HCT116 (cell line): Measurements from ENCODE around the gene DHX57. TPM values are rescaled to one million over a fixed set of nuclear protein-coding genes. Genes with fewer than 3 reads are reported as not detected.

ENCODE experiments used
- ATAC-seq: fragments of 200-7000 bp; cut with Tn5 transposase; 2 replicates; pipeline ENCODE4 v1.9.1; 2020; ENCODE audit warnings: mild to moderate bottlenecking, moderate library complexity
- BruUV-seq: library from RNA; stranded (reverse); fragments of 400-500 nt; replicated peaks from 2 replicates; lab custom pipeline; 2021; lab: Mats Ljungman, UMichigan
- CTCF ChIA-PET: fragments of 300-600 bp; sonication (Branson Sonifier 250); formaldehyde crosslinking; loops from one replicate; lab custom pipeline; 2021; ENCODE audit warnings: antibody characterized with exemption; lab: Charles Lee
- POLR2A ChIA-PET: fragments of 300-600, 350-600 bp; sonication (Branson Sonifier 250); formaldehyde crosslinking; loops from one replicate; lab custom pipeline; 2021; ENCODE audit warnings: antibody characterized with exemption; lab: Charles Lee
- RAD21 ChIA-PET, 2 experiments: fragments of 300-600 bp; sonication (Branson Sonifier 250); formaldehyde crosslinking; loops; one replicate each; lab custom pipeline; 2023; ENCODE audit warnings: low total read pairs in 2 of 2; ENCODE audit not compliant: uncharacterized antibody in 2 of 2, unreplicated experiment in 2 of 2, low non-redundant PET in 1 of 2; lab: Charles Lee
- DNase-seq: peaks from one replicate; pipeline ENCODE4 v3.0.0-alpha.2; 2010; ENCODE audit warnings: low read depth, low spot score
- H2AFZ ChIP-seq: fragments of 200-600 bp; shearing (Covaris generic), sonication (generic); 2 replicates; pipeline ENCODE4 v1.6.1; 2017; ENCODE audit warnings: low read depth, mixed run types, mixed read lengths, antibody characterized with exemption, low read length; ENCODE audit not compliant: poor library complexity, severe bottlenecking
- H3K27ac ChIP-seq: 2 replicates; pipeline ENCODE4 v1.5.1; 2012; ENCODE audit warnings: low read depth, low read length
- H3K27me3 ChIP-seq: fragments of 200-600 bp; sonication (generic); 2 replicates; pipeline ENCODE4 v1.6.1; 2016; ENCODE audit warnings: mixed run types, low read length, mixed read lengths; ENCODE audit not compliant: insufficient read depth
- H3K36me3 ChIP-seq, 2 experiments: fragments of 200-500 bp in 1 of 2; fragments of 200-600 bp in 1 of 2; sonication (Bioruptor generic) in 1 of 2; sonication (generic) in 1 of 2; 2 replicates each; pipeline versions ENCODE4 v1.5.1 to v1.6.1; 2014 to 2016; ENCODE audit warnings: low read length in 2 of 2, inconsistent platforms in 1 of 2, mixed read lengths in 1 of 2, mixed run types in 1 of 2; ENCODE audit not compliant: insufficient read depth in 2 of 2, control insufficient read depth in 1 of 2
- H3K4me1 ChIP-seq, 2 experiments: fragments of 200-600 bp in 1 of 2; sonication (generic) in 1 of 2; 2 replicates each; pipeline versions ENCODE4 v1.5.1 to v1.6.1; 2012 to 2017; ENCODE audit warnings: low read length in 2 of 2, inconsistent platforms in 1 of 2, mild to moderate bottlenecking in 1 of 2, mixed read lengths in 1 of 2, mixed run types in 1 of 2, moderate library complexity in 1 of 2; ENCODE audit not compliant: insufficient read depth in 2 of 2, control insufficient read depth in 1 of 2
- H3K4me2 ChIP-seq: fragments of 200-600 bp; sonication (generic); 2 replicates; pipeline ENCODE4 v1.6.1; 2017; ENCODE audit warnings: mixed run types, low read length, mixed read lengths
- H3K4me3 ChIP-seq, 2 experiments: fragments of 200-600 bp in 1 of 2; sonication (generic) in 1 of 2; replicated peaks in 1 of 2; 2 replicates each; pipeline ENCODE4 v1.5.1; 2011 to 2016; ENCODE audit warnings: low read length in 2 of 2, control low read depth in 1 of 2, low read depth in 1 of 2, mild to moderate bottlenecking in 1 of 2, mixed read lengths in 1 of 2, mixed run types in 1 of 2
- H3K79me2 ChIP-seq: fragments of 200-600 bp; sonication (generic); 2 replicates; pipeline ENCODE4 v1.6.1; 2017; ENCODE audit warnings: mild to moderate bottlenecking, mixed run types, low read length, moderate library complexity, mixed read lengths; ENCODE audit not compliant: insufficient read depth
- H3K9ac ChIP-seq: fragments of 200-600 bp; sonication (generic); 2 replicates; pipeline ENCODE4 v1.6.1; 2016; ENCODE audit warnings: low read length, mixed read lengths
- H3K9me2 ChIP-seq: fragments of 200-600 bp; sonication (generic), shearing (Covaris generic); 2 replicates; pipeline ENCODE4 v1.6.1; 2017; ENCODE audit warnings: mixed run types, mild to moderate bottlenecking, moderate library complexity; ENCODE audit not compliant: insufficient read depth
- H3K9me3 ChIP-seq, 2 experiments: fragments of 200-500 bp in 1 of 2; fragments of 200-600 bp in 1 of 2; sonication (Bioruptor generic) in 1 of 2; sonication (generic) in 1 of 2; 2 replicates each; pipeline ENCODE4 v1.6.1; 2014 to 2017; ENCODE audit warnings: low read length in 2 of 2, mixed read lengths in 2 of 2, inconsistent platforms in 1 of 2, low read depth in 1 of 2, mild to moderate bottlenecking in 1 of 2, mixed run types in 1 of 2, moderate library complexity in 1 of 2; ENCODE audit not compliant: control insufficient read depth in 1 of 2, insufficient read depth in 1 of 2
- H4K20me1 ChIP-seq: fragments of 200-600 bp; sonication (generic), shearing (Covaris generic); 2 replicates; pipeline ENCODE4 v1.6.1; 2017; ENCODE audit warnings: mixed run types, mild to moderate bottlenecking, moderate library complexity; ENCODE audit not compliant: insufficient read depth
- CBX3 ChIP-seq: IDR thresholded peaks from 2 replicates; pipeline ENCODE4 v1.6.1; 2012; ENCODE audit warnings: low read depth
- EGR1 ChIP-seq: IDR thresholded peaks from 2 replicates; pipeline ENCODE4 v1.6.1; 2012; ENCODE audit warnings: low read depth
- EZH2phosphoT487 ChIP-seq: fragments of 200-600 bp; IDR thresholded peaks from 2 replicates; pipeline ENCODE4 v1.6.1; 2018; ENCODE audit warnings: antibody characterized with exemption, borderline replicate concordance
- JUND ChIP-seq: IDR thresholded peaks from 2 replicates; pipeline ENCODE4 v1.6.1; 2012
- POLR2A ChIP-seq: IDR thresholded peaks from 2 replicates; pipeline ENCODE4 v1.7.0; 2011; ENCODE audit warnings: borderline replicate concordance; ENCODE audit not compliant: insufficient read depth, insufficient read length; ENCODE audit errors: extremely low read depth
- POLR2AphosphoS5 ChIP-seq: IDR thresholded peaks from 2 replicates; pipeline ENCODE4 v1.6.1; 2011; ENCODE audit warnings: mild to moderate bottlenecking, low read depth, low read length, moderate library complexity
- RAD21 ChIP-seq: IDR thresholded peaks from 2 replicates; pipeline ENCODE4 v1.6.1; 2012; ENCODE audit warnings: low read depth, mild to moderate bottlenecking
- SIN3A ChIP-seq: IDR thresholded peaks from 2 replicates; pipeline ENCODE4 v1.6.1; 2012; ENCODE audit warnings: low read depth
- TCF7L2 ChIP-seq: IDR thresholded peaks from 2 replicates; pipeline ENCODE4 v1.7.0; 2011; ENCODE audit warnings: borderline replicate concordance, inconsistent platforms; ENCODE audit not compliant: insufficient read depth, insufficient read length; ENCODE audit errors: extremely low read depth
- ZFX ChIP-seq: fragments of 450-650 bp; IDR thresholded peaks from 2 replicates; pipeline ENCODE4 v1.6.1; 2017
- ZNF274 ChIP-seq: fragments of 200-500 bp; sonication (Bioruptor generic); IDR thresholded peaks from 2 replicates; pipeline ENCODE4 v1.6.1; 2014; ENCODE audit warnings: mild to moderate bottlenecking, low read depth, low read length, inconsistent platforms
- intact Hi-C: fragments of 100-400 bp; cut with micrococcal nuclease; formaldehyde crosslinking; loops from 2 replicates; pipeline ENCODE4 v1.10.0; 2022
- total RNA-seq: library from RNA; stranded (reverse); gene quantifications from one replicate; pipeline ENCODE4 v1.2.1, GENCODE V29; 2021; ENCODE audit not compliant: unreplicated experiment
- TF ChIP-seq, protein P1 (sequence below): IDR thresholded peaks from 2 replicates; pipeline ENCODE4 v1.6.1; 2012; ENCODE audit warnings: low read depth
- TF ChIP-seq, protein P2 (sequence below): IDR thresholded peaks from 2 replicates; pipeline ENCODE4 v1.6.1; 2011; ENCODE audit warnings: mild to moderate bottlenecking, low read length, moderate library complexity; ENCODE audit not compliant: insufficient replicate concordance; ENCODE audit errors: extremely low read depth
- TF ChIP-seq, protein P3 (sequence below), 3 experiments: fragments of 200-600 bp in 1 of 3; sonication (generic) in 1 of 3; IDR thresholded peaks in 2 of 3; conservative IDR thresholded peaks in 1 of 3; 2 replicates each; pipeline ENCODE4 v1.5.1; 2012 to 2017; ENCODE audit warnings: low read depth in 2 of 3, low read length in 2 of 3, antibody characterized with exemption in 1 of 3, borderline replicate concordance in 1 of 3, control low read depth in 1 of 3, mild to moderate bottlenecking in 1 of 3, mixed read lengths in 1 of 3, mixed run types in 1 of 3, moderate library complexity in 1 of 3; ENCODE audit not compliant: insufficient read depth in 1 of 3

The DHX57 gene
- total RNA-seq, 1 experiment from 2014 or later, result 19.4 TPM

DNA sequence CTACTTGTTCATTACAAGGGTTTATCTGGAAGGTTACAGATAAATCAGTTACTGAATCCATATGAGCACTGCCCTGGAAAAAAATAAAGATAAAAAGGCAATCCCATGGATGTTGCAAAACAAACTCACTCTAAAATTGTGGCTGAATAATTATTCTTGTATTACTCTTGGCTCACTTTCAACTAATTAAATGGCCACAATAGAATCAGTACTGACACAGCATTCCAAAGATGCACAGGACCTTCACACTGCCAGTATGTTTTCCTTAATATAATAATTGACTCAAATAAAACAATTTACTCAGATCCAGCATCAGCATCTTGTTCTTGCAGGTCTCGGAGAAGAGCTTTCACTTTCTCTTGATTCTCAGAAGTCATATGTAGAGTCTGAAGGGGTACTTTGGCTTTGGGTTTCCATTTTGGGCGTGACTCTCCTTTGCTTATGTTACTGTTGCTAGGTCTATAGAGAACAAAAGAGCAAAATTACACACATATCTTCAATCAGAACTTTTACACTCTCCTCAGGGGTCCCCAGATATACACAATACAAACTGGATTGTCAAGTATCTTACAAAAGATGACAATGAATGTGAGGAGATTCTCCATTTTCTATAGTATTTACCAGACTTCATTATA is 12.6 kb downstream of the DHX57 start:
- TF ChIP-seq POLR2AphosphoS5, result no peak
- TF ChIP-seq, protein P1, sequence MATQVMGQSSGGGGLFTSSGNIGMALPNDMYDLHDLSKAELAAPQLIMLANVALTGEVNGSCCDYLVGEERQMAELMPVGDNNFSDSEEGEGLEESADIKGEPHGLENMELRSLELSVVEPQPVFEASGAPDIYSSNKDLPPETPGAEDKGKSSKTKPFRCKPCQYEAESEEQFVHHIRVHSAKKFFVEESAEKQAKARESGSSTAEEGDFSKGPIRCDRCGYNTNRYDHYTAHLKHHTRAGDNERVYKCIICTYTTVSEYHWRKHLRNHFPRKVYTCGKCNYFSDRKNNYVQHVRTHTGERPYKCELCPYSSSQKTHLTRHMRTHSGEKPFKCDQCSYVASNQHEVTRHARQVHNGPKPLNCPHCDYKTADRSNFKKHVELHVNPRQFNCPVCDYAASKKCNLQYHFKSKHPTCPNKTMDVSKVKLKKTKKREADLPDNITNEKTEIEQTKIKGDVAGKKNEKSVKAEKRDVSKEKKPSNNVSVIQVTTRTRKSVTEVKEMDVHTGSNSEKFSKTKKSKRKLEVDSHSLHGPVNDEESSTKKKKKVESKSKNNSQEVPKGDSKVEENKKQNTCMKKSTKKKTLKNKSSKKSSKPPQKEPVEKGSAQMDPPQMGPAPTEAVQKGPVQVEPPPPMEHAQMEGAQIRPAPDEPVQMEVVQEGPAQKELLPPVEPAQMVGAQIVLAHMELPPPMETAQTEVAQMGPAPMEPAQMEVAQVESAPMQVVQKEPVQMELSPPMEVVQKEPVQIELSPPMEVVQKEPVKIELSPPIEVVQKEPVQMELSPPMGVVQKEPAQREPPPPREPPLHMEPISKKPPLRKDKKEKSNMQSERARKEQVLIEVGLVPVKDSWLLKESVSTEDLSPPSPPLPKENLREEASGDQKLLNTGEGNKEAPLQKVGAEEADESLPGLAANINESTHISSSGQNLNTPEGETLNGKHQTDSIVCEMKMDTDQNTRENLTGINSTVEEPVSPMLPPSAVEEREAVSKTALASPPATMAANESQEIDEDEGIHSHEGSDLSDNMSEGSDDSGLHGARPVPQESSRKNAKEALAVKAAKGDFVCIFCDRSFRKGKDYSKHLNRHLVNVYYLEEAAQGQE, result no peak
- TF ChIP-seq, protein P2, sequence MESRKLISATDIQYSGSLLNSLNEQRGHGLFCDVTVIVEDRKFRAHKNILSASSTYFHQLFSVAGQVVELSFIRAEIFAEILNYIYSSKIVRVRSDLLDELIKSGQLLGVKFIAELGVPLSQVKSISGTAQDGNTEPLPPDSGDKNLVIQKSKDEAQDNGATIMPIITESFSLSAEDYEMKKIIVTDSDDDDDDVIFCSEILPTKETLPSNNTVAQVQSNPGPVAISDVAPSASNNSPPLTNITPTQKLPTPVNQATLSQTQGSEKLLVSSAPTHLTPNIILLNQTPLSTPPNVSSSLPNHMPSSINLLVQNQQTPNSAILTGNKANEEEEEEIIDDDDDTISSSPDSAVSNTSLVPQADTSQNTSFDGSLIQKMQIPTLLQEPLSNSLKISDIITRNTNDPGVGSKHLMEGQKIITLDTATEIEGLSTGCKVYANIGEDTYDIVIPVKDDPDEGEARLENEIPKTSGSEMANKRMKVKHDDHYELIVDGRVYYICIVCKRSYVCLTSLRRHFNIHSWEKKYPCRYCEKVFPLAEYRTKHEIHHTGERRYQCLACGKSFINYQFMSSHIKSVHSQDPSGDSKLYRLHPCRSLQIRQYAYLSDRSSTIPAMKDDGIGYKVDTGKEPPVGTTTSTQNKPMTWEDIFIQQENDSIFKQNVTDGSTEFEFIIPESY, result no peak
- no peak for TF ChIP-seq RAD21
- no peak for TF ChIP-seq EZH2phosphoT487
- TF ChIP-seq CBX3, result no peak
- TF ChIP-seq, protein P3, sequence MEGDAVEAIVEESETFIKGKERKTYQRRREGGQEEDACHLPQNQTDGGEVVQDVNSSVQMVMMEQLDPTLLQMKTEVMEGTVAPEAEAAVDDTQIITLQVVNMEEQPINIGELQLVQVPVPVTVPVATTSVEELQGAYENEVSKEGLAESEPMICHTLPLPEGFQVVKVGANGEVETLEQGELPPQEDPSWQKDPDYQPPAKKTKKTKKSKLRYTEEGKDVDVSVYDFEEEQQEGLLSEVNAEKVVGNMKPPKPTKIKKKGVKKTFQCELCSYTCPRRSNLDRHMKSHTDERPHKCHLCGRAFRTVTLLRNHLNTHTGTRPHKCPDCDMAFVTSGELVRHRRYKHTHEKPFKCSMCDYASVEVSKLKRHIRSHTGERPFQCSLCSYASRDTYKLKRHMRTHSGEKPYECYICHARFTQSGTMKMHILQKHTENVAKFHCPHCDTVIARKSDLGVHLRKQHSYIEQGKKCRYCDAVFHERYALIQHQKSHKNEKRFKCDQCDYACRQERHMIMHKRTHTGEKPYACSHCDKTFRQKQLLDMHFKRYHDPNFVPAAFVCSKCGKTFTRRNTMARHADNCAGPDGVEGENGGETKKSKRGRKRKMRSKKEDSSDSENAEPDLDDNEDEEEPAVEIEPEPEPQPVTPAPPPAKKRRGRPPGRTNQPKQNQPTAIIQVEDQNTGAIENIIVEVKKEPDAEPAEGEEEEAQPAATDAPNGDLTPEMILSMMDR (IDR thresholded peaks at IDR 0.05 in 2 of 3, conservative IDR thresholded peaks at IDR 0.05 in 1 of 3; ENCODE audit: borderline replicate concordance in 1 of 3, insufficient read depth in 1 of 3, low read depth in 2 of 3, low read length in 2 of 3), result no peak
- no peak for TF ChIP-seq TCF7L2
- TF ChIP-seq SIN3A, result no peak
- no peak for TF ChIP-seq POLR2A
- no peak for TF ChIP-seq JUND
- no peak for TF ChIP-seq ZFX
- TF ChIP-seq EGR1, result no peak
- TF ChIP-seq ZNF274, result no peak
- no peak overlapping the region for H3K27ac ChIP-seq
- H3K9me3 ChIP-seq, result no peaks in the 10 kb centered on the region
- no peak overlapping the region for H2AFZ ChIP-seq
- CTCF ChIA-PET, result no interaction called here
- H3K79me2 ChIP-seq, result no peaks in the 10 kb centered on the region
- no peak overlapping the region for H3K4me2 ChIP-seq
- ATAC-seq, result no peak
- H3K9me2 ChIP-seq, result no peaks in the 10 kb centered on the region
- BruUV-seq, result no TSS peak
- H3K27me3 ChIP-seq, result no peaks in the 10 kb centered on the region
- no peaks in the 10 kb centered on the region for H3K4me1 ChIP-seq
- DNase-seq, result no peak
- no peaks in the 10 kb centered on the region for H4K20me1 ChIP-seq
- intact Hi-C loops, result no loop called here
- no peak overlapping the region for H3K4me3 ChIP-seq
- H3K36me3 ChIP-seq, result peaks cover 10 to 18% of the 10 kb centered on the region in 2 experiments; a peak in 2 of 4 replicates
- RAD21 ChIA-PET, result no interaction called here
- no peak overlapping the region for H3K9ac ChIP-seq
- POLR2A ChIA-PET, result no interaction called here
